HG03196 (cell line): ENCODE data around the gene PLCD4.
A peak's percentile ranks its signal among the peaks of the same experiment; 100 is the strongest.

Experiments
- ATAC-seq: cut with Tn5 transposase; IDR thresholded peaks from one replicate; pipeline ENCODE4 v1.9.1; 2021; ENCODE audit not compliant: unreplicated experiment

PLCD4 gene

GRCh38 chr2:218662377-218662776, 54.7 kb downstream of the PLCD4 start:
- ATAC-seq: no peak

GRCh38 chr2:218662827-218663226, 55.1 kb downstream of the PLCD4 start:
- no peak for ATAC-seq

DNA sequence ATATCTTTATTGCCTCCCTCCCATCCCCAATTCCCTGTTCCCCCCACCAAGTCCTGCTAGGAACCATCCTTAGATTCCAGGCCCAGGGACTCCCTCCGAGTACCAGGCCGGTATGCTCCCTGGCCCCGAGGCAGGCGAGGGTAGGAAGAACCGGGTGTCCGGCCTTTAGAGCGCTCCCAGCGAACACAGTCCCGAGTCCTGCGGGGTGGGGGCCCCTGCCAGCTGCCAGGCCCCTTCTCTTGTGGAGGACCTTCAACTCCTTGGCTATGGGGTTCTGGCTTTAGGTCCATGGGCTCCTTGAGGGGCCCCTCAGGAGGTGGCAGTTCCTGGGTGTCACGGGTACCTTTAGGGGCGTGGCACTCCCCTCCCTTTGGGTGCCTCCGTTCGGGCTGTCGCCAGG, 56.2 kb downstream of the PLCD4 start:
- ATAC-seq: no peak

GRCh38 chr2:218664653-218665052, 57.0 kb downstream of the PLCD4 start:
- no peak for ATAC-seq

GRCh38 chr2:218671097-218671653, 63.5 kb downstream of the PLCD4 start:
- ATAC-seq: peak; percentile 1

GRCh38 chr2:218671654-218672566, 64.2 kb downstream of the PLCD4 start, which contains the start of the genes RNF25 and STK36:
Gene RNF25, minus strand, starts transcription at chr2:218672002. Its CDS starts 32 bp downstream, at chr2:218671970.
Gene STK36, plus strand, starts transcription at chr2:218672086. Its CDS starts 744 bp downstream, at chr2:218672830.
- ATAC-seq: peak; percentile 96

- ATAC-seq: no peak
Observed at GRCh38 chr2:218679119-218679518, 71.4 kb downstream of the PLCD4 start.

DNA sequence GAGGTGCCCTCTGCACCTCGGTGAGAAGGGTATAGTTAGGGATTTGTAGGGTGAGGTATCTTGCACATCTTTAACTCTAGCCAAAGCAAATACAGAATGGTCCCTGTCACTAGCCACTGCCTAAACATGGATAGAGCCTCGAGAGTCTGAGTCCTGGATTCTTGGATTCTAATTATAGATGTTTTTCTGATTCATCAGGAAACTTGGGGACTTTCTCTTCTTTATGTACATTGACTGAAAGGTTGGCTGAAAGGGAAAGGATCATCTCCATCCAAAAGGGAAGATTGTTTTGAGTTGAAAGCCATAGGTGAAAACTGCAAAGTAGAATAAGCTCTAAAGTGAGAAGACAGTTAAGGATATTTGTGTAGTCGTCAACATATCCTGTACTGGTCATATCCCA, 72.4 kb downstream of the PLCD4 start:
- no peak for ATAC-seq
